ENCODE results near the gene CEP170B.
"Not testable (repeated sequence)": the region's sequence is repeated elsewhere in the genome, so short reads cannot be mapped to it uniquely, and the experiment has no call there.

Gene CEP170B

GRCh38 chr14:104903990-104904389, 38.9 kb downstream of the CEP170B start:
- FAIRE-seq (no peak), DNase-seq (ENCODE audit: insufficient read length, low spot score) (no peak)

- not testable (repeated sequence) for DNase-seq (ENCODE audit: insufficient read length, low spot score)
- peak; percentile 78 for FAIRE-seq
These were observed 39.8 kb downstream of the CEP170B start for GRCh38 chr14:104904650-104905578.

GRCh38 chr14:104905579-104905933, 40.5 kb downstream of the CEP170B start:
- not testable (repeated sequence) for FAIRE-seq; DNase-seq (ENCODE audit: insufficient read length, low spot score)

- DNase-seq (ENCODE audit: insufficient read length, low spot score) (no peak), FAIRE-seq (no peak)
These were observed 43.2 kb downstream of the CEP170B start for GRCh38 chr14:104908303-104908702.

- FAIRE-seq (no peak), DNase-seq (ENCODE audit: insufficient read length, low spot score) (no peak)
These were observed 47.0 kb downstream of the CEP170B start for GRCh38 chr14:104912053-104912452.

GRCh38 chr14:104913435-104913834, 48.4 kb downstream of the CEP170B start:
- DNase-seq (ENCODE audit: insufficient read length, low spot score): no peak
- FAIRE-seq: no peak

GRCh38 chr14:104917116-104917515, 52.0 kb downstream of the CEP170B start:
- no peak for FAIRE-seq

GRCh38 chr14:104917993-104918392, 52.9 kb downstream of the CEP170B start:
- no peak for DNase-seq (ENCODE audit: insufficient read length, low spot score)
- no peak for FAIRE-seq

More at GRCh38 chr14:104917116-104917515, 52.0 kb downstream of the CEP170B start:
- no peak for DNase-seq (ENCODE audit: insufficient read length, low spot score)

- DNase-seq (ENCODE audit: insufficient read length, low spot score); FAIRE-seq: not testable (repeated sequence)
These were observed 54.3 kb downstream of the CEP170B start for GRCh38 chr14:104919152-104919992.

- FAIRE-seq (no peak), DNase-seq (ENCODE audit: insufficient read length, low spot score) (no peak)
These were observed 54.9 kb downstream of the CEP170B start for GRCh38 chr14:104919993-104920315.

- DNase-seq (ENCODE audit: insufficient read length, low spot score): no peak
- FAIRE-seq: no peak
These were observed 58.8 kb downstream of the CEP170B start for GRCh38 chr14:104923640-104924420.

GRCh38 chr14:104924421-104925213, 59.5 kb downstream of the CEP170B start, which contains the start of gene PLD4:
Gene PLD4 (plus strand): TSS chr14:104924879. CDS start chr14:104927141, 2,262 bp downstream.
- DNase-seq (ENCODE audit: insufficient read length, low spot score) (no peak), FAIRE-seq (peak; percentile 76)

GRCh38 chr14:104925214-104925854, 60.3 kb downstream of the CEP170B start:
- DNase-seq (ENCODE audit: insufficient read length, low spot score) (no peak), FAIRE-seq (no peak)

- FAIRE-seq (peak; percentile 4), DNase-seq (ENCODE audit: insufficient read length, low spot score) (no peak)
These were observed 61.0 kb downstream of the CEP170B start for GRCh38 chr14:104925855-104926609.

GRCh38 chr14:104926619-104927431, 61.8 kb downstream of the CEP170B start:
- DNase-seq (ENCODE audit: insufficient read length, low spot score) (peak; percentile 98), FAIRE-seq (peak; percentile 100)

- DNase-seq (ENCODE audit: insufficient read length, low spot score) (no peak), FAIRE-seq (no peak)
These were observed 62.4 kb downstream of the CEP170B start for GRCh38 chr14:104927432-104927816.

GRCh38 chr14:104927901-104928300, 62.8 kb downstream of the CEP170B start:
- DNase-seq (ENCODE audit: insufficient read length, low spot score) (no peak), FAIRE-seq (no peak)
